SK-N-SH treated with all-trans-retinoic acid at 6 μM for 48 hours (cell line): ENCODE data around the gene JARID2.

Source experiments
- ATAC-seq: fragments of 200-7000 bp; cut with Tn5 transposase; 3 replicates; pipeline ENCODE4 v1.9.1; 2020; ENCODE audit warnings: mild to moderate bottlenecking, moderate library complexity
- CREB5 ChIP-seq: fragments of 250-450 bp; sonication (Bioruptor Pico); IDR thresholded peaks from 2 replicates; pipeline ENCODE4 v1.5.1; 2020; ENCODE audit warnings: low read depth, mild to moderate bottlenecking, moderate library complexity
- PATZ1 ChIP-seq: fragments of 250-450 bp; sonication (Bioruptor Pico); IDR thresholded peaks from 2 replicates; pipeline ENCODE4 v1.8.0; 2020; ENCODE audit warnings: mild to moderate bottlenecking, moderate library complexity, borderline replicate concordance
- RARB ChIP-seq: fragments of 250-450 bp; sonication (Bioruptor Pico); IDR thresholded peaks from 2 replicates; pipeline ENCODE4 v1.8.0; 2021; ENCODE audit warnings: mild to moderate bottlenecking, moderate library complexity
- TCF4 ChIP-seq: fragments of 250-450 bp; sonication (Bioruptor Pico); IDR thresholded peaks from 2 replicates; pipeline ENCODE4 v1.8.0; 2021; ENCODE audit warnings: mild to moderate bottlenecking, moderate library complexity, borderline replicate concordance
- TSHZ2 ChIP-seq: fragments of 250-450 bp; sonication (Bioruptor Pico); IDR thresholded peaks from 2 replicates; pipeline ENCODE4 v1.5.0; 2020; ENCODE audit warnings: mild to moderate bottlenecking, moderate library complexity
- ZC3H10 ChIP-seq: fragments of 250-450 bp; sonication (Bioruptor Pico); IDR thresholded peaks from 2 replicates; pipeline ENCODE4 v1.5.1; 2021; ENCODE audit warnings: mild to moderate bottlenecking, moderate library complexity
- ZFP30 ChIP-seq: fragments of 450-650 bp; formaldehyde crosslinking; IDR thresholded peaks from 2 replicates; pipeline ENCODE4 v1.5.0; 2022; ENCODE audit warnings: mild to moderate bottlenecking, moderate library complexity
- ZNF565 ChIP-seq: fragments of 450-650 bp; formaldehyde crosslinking; conservative IDR thresholded peaks from 2 replicates; pipeline ENCODE4 v1.5.0; 2020; ENCODE audit warnings: low read depth, mild to moderate bottlenecking, moderate library complexity
- ZNF70 ChIP-seq: fragments of 450-650 bp; formaldehyde crosslinking; IDR thresholded peaks from 2 replicates; pipeline ENCODE4 v1.5.0; 2020; ENCODE audit warnings: mild to moderate bottlenecking, moderate library complexity

JARID2 gene

GRCh38 chr6:15570171-15570570 is 324.3 kb downstream of the JARID2 start:
- TF ChIP-seq ZC3H10 (no peak), RARB (no peak), ZFP30 (CRISPR knock-in tag) (no peak), TSHZ2 (CRISPR knock-in tag) (no peak), TCF4 (no peak), CREB5 (CRISPR knock-in tag) (no peak), ZNF565 (CRISPR knock-in tag) (no peak), ZNF70 (CRISPR knock-in tag) (no peak), PATZ1 (CRISPR knock-in tag) (no peak)
- TF ChIP-seq, all 23 proteins: peak for 0
- ATAC-seq: no peak
